ENCODE results near the gene IFT43.
"Not testable (repeated sequence)": the region's sequence is repeated elsewhere in the genome, so short reads cannot be mapped to it uniquely, and the experiment has no call there.

The IFT43 gene

GRCh38 chr14:75981426-75982265, 3.9 kb upstream of the IFT43 start, which contains the start of gene TGFB3:
TGFB3 (minus strand) TSS chr14:75981995; CDS start chr14:75980893, 1,102 bp downstream.
- peak; percentile 23 to 32 for DNase-seq

- DNase-seq, result peak; percentile 69
Measured at GRCh38 chr14:75982266-75983018, 3.1 kb upstream of the IFT43 start.

DNA sequence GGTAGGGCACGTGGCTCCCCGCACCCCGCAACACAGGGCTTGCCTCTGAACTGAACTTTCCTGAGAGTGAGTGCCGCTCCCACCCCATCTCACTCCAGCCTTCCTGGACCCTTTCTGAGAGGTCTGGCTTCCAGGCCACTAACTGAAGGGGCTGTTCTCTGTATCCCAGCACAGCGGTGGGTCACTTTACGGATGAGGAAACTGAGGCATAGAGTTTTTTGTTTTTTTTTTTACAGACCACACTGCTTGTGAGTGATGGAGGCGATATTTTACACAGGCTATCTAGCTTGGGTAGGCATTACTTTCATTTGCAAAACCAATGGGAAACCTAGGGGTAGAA, 2.6 kb upstream of the IFT43 start:
- DNase-seq, result no peak

DNA sequence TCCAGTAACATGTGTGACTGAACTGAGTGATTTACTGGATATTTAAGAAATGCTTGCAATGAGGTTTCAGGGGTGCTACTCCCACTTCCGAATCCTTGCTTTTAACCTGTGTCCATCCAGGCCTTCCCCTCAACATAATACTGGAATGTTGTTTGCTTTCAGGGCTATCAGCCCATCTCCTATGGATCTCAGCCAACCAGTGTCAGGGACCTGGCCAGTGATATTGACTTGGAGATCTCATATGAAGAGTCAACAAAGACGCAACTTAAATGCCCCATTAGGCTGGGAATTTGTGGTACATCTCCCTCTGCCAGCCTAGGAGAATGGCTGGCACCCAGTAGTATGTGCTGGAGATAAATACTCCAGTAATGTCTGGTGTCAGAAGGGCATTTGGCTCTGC, 889 bp upstream of the IFT43 start:
- DNase-seq, result no peak

DNA sequence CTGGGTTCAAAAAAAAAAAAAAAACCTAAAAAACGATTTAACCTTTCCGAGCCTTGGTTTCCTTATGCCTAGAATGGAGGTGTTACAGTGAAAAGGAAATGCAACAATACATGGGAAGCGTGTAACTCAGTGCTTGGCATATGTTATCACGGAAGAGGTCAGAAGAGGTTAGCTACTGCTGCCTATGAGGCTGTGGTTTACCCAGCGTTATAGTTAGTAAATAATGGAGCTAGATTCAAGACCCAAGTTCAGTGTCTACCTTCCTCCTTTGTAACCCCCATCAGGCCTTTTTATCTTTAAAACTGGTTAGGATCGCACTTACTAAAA, 839 bp downstream of the IFT43 start:
- DNase-seq, result no peak

GRCh38 chr14:75987201-75987970, 1.8 kb downstream of the IFT43 start:
- no peak for DNase-seq

DNA sequence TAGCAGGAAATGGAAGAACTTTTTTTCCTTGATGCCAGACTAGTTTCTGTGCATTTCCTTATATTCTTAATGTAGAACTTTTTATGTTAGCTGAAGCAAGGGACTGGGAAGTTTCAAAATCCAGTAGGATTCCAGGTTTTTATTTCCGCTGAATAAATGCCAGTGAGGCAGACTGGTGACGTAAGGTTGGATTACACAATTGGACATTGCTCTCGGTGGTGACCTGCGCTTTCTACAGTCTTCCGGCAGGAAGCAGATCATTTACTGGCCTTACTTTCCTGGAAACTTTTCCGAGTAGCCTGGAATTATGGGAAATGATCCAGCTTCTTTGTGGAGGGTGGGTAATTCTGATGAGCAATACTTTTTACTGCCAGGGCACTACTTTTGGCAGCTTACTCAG, 3.6 kb downstream of the IFT43 start:
- no peak for DNase-seq

DNA sequence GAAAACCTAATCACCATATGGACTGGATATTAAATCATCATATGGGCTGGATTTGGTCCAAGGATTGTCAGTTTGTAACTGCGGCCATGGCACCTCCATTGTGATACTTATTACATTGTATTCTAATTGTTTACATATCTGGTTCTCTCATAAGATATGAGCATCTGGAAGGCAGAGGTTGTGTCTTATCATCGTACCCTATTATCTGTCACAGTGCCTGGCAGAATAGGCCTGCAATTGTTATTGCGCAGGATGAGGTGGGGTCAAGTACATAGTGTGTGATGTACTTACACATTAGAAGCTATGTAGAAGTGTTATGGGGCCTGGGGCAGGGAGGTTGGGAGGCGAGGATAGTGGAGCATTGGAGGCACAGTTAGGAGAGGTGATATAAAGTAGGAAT, 4.7 kb downstream of the IFT43 start:
- DNase-seq, result no peak

- no peak for DNase-seq
Measured at GRCh38 chr14:75991753-75992152, 6.2 kb downstream of the IFT43 start.

GRCh38 chr14:75993567-75994041, 8.0 kb downstream of the IFT43 start:
- DNase-seq, result no peak

DNA sequence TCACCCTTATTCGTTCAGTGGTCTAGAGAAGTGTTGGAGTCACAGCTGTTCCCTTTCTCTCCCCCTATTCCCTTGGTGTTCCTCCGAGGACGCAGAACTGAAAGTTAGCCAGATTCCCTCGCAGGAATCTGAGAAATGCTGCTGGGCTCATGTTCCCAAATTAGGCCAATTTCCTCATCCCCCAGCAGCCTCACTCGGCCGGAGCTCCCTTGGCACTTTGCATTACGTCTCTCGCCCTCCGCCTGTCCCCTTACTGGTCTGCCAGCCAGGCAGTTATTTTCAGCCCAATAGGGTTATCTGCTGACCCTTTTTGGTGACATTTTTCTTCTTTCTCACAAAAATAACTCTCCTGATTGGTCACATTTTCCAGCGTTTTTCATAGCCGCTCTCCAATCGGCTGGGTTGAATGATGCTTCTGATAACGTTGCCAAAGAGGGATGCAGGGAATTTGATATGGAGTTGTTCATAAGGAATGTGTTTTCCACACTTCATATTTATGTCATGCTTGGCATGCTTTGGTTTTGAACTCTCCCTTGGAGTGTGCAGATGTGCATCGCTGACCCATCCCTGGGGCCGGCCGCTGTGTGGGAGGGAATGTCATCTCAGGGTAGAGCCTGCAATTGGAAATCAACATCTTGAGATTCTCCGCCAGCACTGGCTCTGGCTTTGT, 9.9 kb downstream of the IFT43 start:
- no peak for DNase-seq

DNA sequence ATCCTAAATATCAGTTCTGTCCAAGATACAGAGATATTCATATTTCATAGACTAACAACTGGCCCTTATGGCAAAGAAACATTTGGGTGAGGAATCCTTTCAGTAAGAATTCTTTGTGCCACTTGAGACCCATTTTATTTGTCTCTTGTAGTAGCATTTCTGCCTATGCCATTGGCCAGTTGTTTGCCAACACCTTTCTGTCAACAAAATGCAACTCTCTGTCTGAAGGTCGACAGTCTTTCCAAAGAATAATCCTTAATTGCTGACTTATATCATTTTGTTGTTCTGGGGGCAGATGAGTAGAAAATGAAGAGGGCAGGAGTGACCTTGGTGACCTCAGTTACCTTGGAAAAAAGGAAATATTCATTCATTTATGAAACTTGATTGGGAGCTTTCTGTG, 10.9 kb downstream of the IFT43 start:
- DNase-seq, result no peak

DNA sequence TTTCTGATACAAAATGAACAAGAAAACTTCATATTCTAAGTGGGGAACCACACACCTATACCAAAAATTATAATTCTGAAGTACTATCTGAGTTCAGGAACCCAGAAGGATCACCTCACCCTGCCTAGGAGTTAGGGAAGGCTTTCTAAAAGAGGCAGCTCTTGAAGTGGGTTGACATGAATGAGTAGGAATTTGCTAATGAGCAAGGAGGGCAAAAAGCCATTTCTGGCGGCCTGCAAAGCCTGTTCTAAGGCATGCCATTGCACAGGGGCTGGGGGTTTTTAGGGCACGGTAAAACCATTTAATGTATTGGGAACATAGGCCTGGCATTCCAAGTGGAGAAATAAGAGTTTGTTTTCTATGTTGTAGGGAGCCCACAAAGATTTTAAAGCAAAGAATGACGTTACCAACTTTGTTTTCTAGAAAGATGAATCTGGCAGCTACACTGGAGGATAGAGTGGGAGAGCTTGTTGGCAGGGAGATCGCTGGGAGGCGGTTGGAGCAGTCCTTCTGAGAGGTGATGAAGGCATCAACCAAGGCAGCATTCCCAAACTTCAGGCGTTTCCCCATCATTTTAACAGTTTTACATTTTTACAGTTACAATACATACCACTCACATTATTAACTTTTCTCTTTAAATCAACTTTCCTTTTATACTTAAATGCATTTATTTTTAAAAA, 14.1 kb downstream of the IFT43 start:
- DNase-seq, result no peak

GRCh38 chr14:76002383-76002782, 16.8 kb downstream of the IFT43 start:
- DNase-seq, result no peak

DNA sequence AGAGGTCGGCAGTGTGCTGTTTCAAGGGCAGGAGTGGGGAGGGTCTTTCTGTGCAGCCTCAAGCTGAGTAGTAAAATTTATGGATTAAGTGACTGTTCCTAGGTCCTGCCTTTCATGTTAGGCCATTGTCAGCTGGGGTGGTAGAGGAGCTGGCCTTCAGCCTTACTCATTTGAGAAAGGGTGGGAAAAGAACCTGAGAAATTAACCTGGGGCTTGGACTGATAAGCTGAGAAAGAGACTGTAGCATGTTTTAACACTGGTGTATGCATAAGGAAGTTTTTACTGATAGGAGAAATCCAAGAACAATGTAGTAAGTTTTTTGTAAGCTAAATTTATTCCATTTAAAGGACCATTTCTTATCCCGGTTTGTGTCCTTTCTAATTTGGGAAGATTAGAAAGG, 20.7 kb downstream of the IFT43 start:
- no peak for DNase-seq

- no peak for DNase-seq
Measured at GRCh38 chr14:76007379-76007778, 21.8 kb downstream of the IFT43 start.

DNA sequence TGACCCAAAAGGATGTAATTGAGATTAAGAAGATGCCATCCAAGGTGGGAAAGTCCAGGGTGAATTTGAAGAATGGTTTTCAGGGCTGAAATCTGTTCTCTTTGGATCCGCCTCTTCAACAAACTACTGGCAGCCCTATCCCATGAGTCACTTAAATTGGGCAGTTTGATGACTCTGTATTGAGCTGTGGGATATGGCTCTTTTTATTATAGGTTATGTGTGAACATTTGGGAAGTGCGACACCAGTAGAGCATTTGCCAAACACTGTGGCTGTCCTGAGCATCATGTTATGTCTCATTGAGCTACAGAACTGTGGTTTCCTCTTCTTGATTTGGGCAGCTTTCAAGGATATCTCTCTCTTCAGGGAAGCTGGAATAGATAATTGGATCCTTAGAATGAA, 22.3 kb downstream of the IFT43 start:
- DNase-seq, result no peak

DNA sequence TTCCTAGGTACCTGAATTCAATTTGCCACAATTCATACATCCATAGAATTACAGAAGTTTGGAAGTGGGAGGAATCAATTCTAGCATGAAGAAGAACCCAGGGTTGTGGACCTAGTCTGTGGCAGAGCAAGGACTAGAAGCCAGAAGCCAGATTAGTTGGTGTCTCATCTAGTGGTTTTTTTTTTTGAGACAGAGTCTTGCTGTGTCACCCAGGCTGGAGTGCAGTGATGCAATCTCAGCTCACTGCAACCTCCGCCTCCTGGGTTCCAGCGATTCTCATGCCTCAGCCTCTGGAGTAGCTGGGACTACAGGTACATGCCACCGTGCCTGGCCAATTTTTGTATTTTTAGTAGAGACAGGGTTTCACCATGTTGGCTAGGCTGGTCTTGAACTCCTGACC, 24.1 kb downstream of the IFT43 start:
- not testable (repeated sequence) for DNase-seq

DNA sequence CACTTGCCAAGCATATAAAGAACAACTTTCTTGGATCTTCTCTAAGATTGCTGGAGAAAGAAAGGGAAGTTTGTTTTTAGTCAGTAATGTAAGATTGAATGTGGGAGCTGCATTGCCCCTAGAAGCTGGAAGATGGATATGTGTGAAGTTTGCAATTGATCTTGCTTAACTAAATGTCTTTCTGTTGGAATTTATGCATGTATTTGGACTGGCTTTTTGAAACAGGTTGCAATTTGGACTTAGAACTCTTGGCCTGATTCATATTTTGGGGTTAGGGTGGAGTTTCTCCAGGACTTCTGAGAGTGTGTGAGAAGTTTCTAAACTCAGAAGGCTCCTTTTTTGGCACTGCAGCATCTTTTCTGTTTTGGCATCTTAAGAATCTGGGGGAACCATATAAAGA, 26.4 kb downstream of the IFT43 start:
- DNase-seq, result no peak

- no peak for DNase-seq
Measured at GRCh38 chr14:76012354-76012753, 26.8 kb downstream of the IFT43 start.

DNA sequence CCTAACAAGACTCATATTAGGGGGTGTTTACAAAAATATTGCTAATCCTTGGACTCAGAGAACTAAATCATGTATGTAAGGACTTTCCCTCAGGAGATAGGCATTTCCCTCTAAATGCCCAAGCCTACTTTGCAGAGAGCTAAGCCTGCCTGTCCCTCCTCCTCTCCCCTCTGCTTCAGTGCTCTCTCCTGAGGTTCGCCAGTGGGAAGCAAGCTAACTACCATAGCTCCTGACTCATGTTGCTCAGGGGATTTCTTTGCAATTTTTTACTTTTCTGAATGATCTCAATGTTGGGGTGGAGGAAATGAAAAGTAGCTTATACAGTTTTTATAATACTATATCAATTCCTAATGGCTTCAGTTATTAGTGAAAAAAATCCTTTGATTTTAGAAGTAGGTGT, 29.6 kb downstream of the IFT43 start:
- DNase-seq, result no peak

GRCh38 chr14:76015668-76016067, 30.1 kb downstream of the IFT43 start:
- DNase-seq, result no peak
